Measurements from ENCODE around the gene SLC16A7. TPM values are rescaled to one million over a fixed set of nuclear protein-coding genes. Genes with fewer than 3 reads are reported as not detected.
"Not testable (repeated sequence)": the region's sequence is repeated elsewhere in the genome, so short reads cannot be mapped to it uniquely, and the experiment has no call there.

SLC16A7 gene
- total RNA-seq, 4 donors from 2014 or later, result 18.2 to 71.4 (median 45.0) TPM

DNA sequence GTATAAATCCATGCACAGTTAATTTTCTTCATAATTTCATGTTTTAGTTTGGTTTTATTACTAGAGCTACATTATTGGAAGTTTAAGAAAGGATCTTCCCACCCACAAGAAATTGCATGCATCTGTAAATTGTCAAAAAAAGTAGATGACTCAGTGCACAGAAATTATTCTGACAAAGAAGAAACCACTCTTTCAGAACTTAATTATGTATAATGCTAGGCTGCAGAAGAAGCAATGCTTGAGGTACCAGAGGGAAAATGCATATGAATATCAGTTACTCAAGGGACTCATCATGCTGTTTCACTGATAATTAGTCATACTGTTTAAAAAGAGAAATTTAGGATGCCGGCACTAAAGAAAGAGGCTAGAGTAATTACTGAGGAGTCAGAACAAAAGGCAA lies 147.0 kb downstream of the SLC16A7 start:
- Histone ChIP-seq H3K4me1 (no peaks in the 10 kb centered on the region), H3K4me3 (no peak overlapping the region), H3K27ac (no peak overlapping the region), H3K9me3 (no peaks in the 10 kb centered on the region), H3K36me3 (peaks cover 0 to 7% of the 10 kb centered on the region in 2 donors), H3K27me3 (no peaks in the 10 kb centered on the region)
- no peak for ATAC-seq
- TF ChIP-seq, protein P1, sequence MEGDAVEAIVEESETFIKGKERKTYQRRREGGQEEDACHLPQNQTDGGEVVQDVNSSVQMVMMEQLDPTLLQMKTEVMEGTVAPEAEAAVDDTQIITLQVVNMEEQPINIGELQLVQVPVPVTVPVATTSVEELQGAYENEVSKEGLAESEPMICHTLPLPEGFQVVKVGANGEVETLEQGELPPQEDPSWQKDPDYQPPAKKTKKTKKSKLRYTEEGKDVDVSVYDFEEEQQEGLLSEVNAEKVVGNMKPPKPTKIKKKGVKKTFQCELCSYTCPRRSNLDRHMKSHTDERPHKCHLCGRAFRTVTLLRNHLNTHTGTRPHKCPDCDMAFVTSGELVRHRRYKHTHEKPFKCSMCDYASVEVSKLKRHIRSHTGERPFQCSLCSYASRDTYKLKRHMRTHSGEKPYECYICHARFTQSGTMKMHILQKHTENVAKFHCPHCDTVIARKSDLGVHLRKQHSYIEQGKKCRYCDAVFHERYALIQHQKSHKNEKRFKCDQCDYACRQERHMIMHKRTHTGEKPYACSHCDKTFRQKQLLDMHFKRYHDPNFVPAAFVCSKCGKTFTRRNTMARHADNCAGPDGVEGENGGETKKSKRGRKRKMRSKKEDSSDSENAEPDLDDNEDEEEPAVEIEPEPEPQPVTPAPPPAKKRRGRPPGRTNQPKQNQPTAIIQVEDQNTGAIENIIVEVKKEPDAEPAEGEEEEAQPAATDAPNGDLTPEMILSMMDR (IDR thresholded peaks at IDR 0.05), result no peak
- no peak for TF ChIP-seq POLR2A (IDR thresholded peaks at IDR 0.05)
- WGBS, 2 donors (ENCODE audit: low coverage in 1 of 2), result 80 to 90% methylated on average over 1 of the region's 1 CpG

DNA sequence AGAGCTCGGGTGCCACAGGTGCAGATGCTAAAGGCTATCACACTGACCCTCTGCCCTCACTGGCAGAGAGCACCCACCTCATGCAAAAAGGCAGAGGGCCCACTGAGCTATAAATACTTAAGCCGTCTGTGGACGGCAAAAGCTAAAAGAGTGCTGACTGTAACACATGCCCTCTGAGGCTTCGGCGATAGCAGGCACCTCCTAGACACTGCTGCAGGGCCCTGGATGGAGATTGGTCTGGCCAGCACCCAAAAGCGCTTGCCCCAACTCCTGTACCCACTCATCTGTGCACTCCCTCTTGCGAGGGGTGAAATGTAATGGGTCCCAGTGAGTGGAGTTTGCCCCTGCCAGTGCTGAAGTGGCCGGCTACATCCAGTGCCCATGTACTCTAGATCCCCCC lies 148.7 kb downstream of the SLC16A7 start:
- peaks cover 0 to 7% of the 10 kb centered on the region in 2 donors for H3K36me3 ChIP-seq
- 100% methylated on average over 1 of the region's 8 CpGs; no CpG with 5 or more reads in 1 of the 2 donors for WGBS, 2 donors (ENCODE audit: low coverage in 1 of 2)
- ATAC-seq, result no peak
- no peaks in the 10 kb centered on the region for H3K27me3 ChIP-seq
- no peak overlapping the region for H3K4me3 ChIP-seq
- no peaks in the 10 kb centered on the region for H3K9me3 ChIP-seq
- no peaks in the 10 kb centered on the region for H3K4me1 ChIP-seq
- TF ChIP-seq POLR2A (IDR thresholded peaks at IDR 0.05) (no peak), POLR2AphosphoS5 (IDR thresholded peaks at IDR 0.05) (no peak), EP300 (IDR thresholded peaks at IDR 0.05) (no peak)
- TF ChIP-seq, protein P1 (IDR thresholded peaks at IDR 0.05), result no peak
- H3K27ac ChIP-seq, result no peak overlapping the region

DNA sequence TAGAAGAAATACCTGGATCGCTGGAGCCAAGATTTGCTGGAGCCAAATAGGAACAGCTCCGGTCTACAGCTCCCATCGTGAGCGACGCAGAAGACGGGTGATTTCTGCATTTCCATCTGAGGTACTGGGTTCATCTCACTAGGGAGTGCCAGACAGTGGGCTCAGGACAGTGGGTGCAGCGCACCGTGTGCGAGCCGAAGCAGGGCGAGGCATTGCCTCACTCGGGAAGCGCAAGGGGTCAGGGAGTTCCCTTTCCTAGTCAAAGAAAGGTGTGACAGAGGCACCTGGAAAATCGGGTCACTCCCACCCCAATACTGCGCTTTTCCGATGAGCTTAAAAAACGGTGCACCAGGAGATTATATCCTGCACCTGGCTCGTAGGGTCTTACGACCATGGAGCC lies 155.3 kb downstream of the SLC16A7 start:
- not testable (repeated sequence) for H3K4me1 ChIP-seq, H3K27me3 ChIP-seq, H3K36me3 ChIP-seq, H3K27ac ChIP-seq, H3K4me3 ChIP-seq, H3K9me3 ChIP-seq, ATAC-seq
- WGBS, 2 donors (ENCODE audit: low coverage in 1 of 2), result 97% methylated on average over 7 of the region's 19 CpGs; no CpG with 5 or more reads in 1 of the 2 donors

DNA sequence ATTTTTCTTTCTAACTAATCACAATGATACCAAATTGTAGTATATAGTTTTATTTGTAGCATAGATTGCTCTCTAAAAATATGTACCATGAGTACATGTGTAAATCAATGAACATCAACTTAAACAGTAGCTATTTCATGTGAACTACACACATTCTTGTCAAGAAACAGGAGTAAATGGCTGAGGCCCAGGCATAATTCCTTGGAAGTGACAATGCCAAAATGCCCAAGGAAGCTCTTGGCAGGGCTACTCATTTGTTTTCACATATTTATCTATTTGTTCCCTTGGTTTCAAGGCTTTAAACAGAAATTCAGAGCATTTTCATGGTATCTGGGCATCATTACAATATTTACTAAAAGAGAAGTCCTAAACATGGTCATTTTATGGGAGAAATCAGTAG lies 165.7 kb downstream of the SLC16A7 start:
- Histone ChIP-seq H3K36me3 (no peaks in the 10 kb centered on the region), H3K4me3 (no peak overlapping the region), H3K27me3 (no peaks in the 10 kb centered on the region), H3K9me3 (no peaks in the 10 kb centered on the region), H3K27ac (no peak overlapping the region), H3K4me1 (no peaks in the 10 kb centered on the region)
- ATAC-seq, result no peak
- no peak for TF ChIP-seq POLR2A (IDR thresholded peaks at IDR 0.05)
- TF ChIP-seq, protein P1 (IDR thresholded peaks at IDR 0.05), result no peak
- TF ChIP-seq EP300 (IDR thresholded peaks at IDR 0.05), result no peak
- no peak for TF ChIP-seq POLR2AphosphoS5 (IDR thresholded peaks at IDR 0.05)

DNA sequence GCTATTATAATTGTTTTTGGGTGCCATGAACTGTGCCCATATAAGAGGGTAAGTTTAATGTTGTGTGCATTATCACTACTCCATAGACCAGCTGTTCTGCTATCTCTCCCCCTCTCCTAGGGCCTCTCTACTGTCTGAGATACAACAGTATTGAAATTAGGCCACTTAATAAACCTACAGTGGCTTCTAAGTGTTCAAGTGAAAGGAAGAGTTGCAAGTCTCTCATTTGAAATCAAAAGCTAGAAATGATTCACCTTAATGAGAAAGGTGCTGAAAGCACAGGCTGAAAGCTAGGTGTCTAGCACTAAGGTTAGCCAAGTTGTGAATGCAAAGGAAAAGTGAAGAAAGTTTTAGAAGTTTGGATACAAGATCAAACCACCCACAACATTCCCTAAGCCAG lies 168.0 kb downstream of the SLC16A7 start:
- Histone ChIP-seq H3K36me3 (no peaks in the 10 kb centered on the region), H3K27ac (no peak overlapping the region), H3K4me3 (no peak overlapping the region), H3K27me3 (no peaks in the 10 kb centered on the region), H3K4me1 (no peaks in the 10 kb centered on the region), H3K9me3 (no peaks in the 10 kb centered on the region)
- ATAC-seq, result no peak
- TF ChIP-seq, protein P1 (IDR thresholded peaks at IDR 0.05), result no peak
- TF ChIP-seq POLR2A (IDR thresholded peaks at IDR 0.05) (no peak), EP300 (IDR thresholded peaks at IDR 0.05) (no peak), POLR2AphosphoS5 (IDR thresholded peaks at IDR 0.05) (no peak)

DNA sequence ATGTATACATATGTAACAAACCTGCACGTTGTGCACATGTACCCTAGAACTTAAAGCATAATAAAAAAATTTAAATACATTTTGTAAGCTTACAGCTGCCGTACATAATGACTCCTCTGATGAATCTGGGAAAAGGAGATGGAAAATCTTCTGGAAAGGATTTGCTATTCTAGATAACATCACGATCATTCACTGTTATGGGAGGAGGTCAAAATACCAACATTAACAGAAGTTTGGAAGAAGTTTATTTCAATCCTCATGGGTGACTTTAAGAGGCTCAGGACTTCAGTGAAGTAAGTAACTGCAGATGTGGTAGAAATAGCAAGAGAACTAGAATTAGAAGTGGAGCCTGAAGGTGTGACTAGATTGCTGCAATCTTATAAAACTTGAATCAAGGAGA lies 172.2 kb downstream of the SLC16A7 start:
- TF ChIP-seq, protein P1 (IDR thresholded peaks at IDR 0.05), result no peak
- TF ChIP-seq EP300 (IDR thresholded peaks at IDR 0.05) (no peak), POLR2A (IDR thresholded peaks at IDR 0.05) (no peak), POLR2AphosphoS5 (IDR thresholded peaks at IDR 0.05) (no peak)
- Histone ChIP-seq H3K4me1 (no peaks in the 10 kb centered on the region), H3K9me3 (no peaks in the 10 kb centered on the region), H3K4me3 (no peak overlapping the region), H3K27ac (no peak overlapping the region), H3K36me3 (no peaks in the 10 kb centered on the region), H3K27me3 (no peaks in the 10 kb centered on the region)
- WGBS, 2 donors (ENCODE audit: low coverage in 1 of 2), result 83% methylated on average over 3 of the region's 3 CpGs
- no peak for ATAC-seq
